GM12801 (cell line): ENCODE measurements around the gene KIF1C.

Experiments
- CTCF ChIP-seq: IDR thresholded peaks from one replicate; pipeline ENCODE4 v1.5.1; 2011; ENCODE audit warnings: control low read depth; ENCODE audit not compliant: insufficient read length; ENCODE audit errors: extremely low read depth

The KIF1C gene

GRCh38 chr17:5068236-5068635, 70.5 kb downstream of the KIF1C start:
- no peak for TF ChIP-seq CTCF

- TF ChIP-seq CTCF = no peak
These were observed 72.0 kb downstream of the KIF1C start for GRCh38 chr17:5069724-5070123.

- no peak for TF ChIP-seq CTCF
These were observed 80.0 kb downstream of the KIF1C start for GRCh38 chr17:5077781-5078105.
